GM12878 (cell line): ENCODE results near the gene FBXL19. TPM values are rescaled to one million over a fixed set of nuclear protein-coding genes. Genes with fewer than 3 reads are reported as not detected.

Experiments
- ATAC-seq: fragments of 200-7000 bp; cut with Tn5 transposase; 3 replicates; pipeline ENCODE4 v1.9.1; 2020; ENCODE audit warnings: mild to moderate bottlenecking, moderate library complexity
- BruUV-seq: library from RNA; stranded (reverse); fragments of 400-500 nt; replicated peaks from 2 replicates; lab custom pipeline; 2021; lab: Mats Ljungman, UMichigan
- CTCF ChIA-PET: fragments of 300-600 bp; sonication (Branson Sonifier 250); formaldehyde crosslinking; extraction: SDS; loops from one replicate; lab custom pipeline; 2021; ENCODE audit warnings: inconsistent platforms; lab: Yijun Ruan, JAX
- POLR2A ChIA-PET: fragments of 350-600 bp; formaldehyde crosslinking; extraction: SDS; loops from one replicate; lab custom pipeline; 2021; ENCODE audit warnings: inconsistent platforms; lab: Charles Lee
- RAD21 ChIA-PET: fragments of 300-600 bp; sonication (Branson Sonifier 250); formaldehyde crosslinking; loops from one replicate; lab custom pipeline; 2023; ENCODE audit warnings: antibody characterized with exemption; ENCODE audit not compliant: unreplicated experiment; lab: Charles Lee
- SMC1A ChIA-PET: fragments of 300-600 bp; sonication (Branson Sonifier 250); formaldehyde crosslinking; loops from one replicate; lab custom pipeline; 2023; ENCODE audit not compliant: unreplicated experiment, uncharacterized antibody; lab: Charles Lee
- DNase-seq: peaks from one replicate; pipeline ENCODE4 v3.0.0-alpha.2; 2011; ENCODE audit warnings: low read depth, low spot score
- FAIRE-seq: peaks from 3 replicates; lab custom pipeline; 2011; peaks lifted over from hg19 to GRCh38; lab: Jason Lieb, UNC
- H2AFZ ChIP-seq: 2 replicates; pipeline ENCODE4 v1.6.0; 2011; ENCODE audit warnings: low read depth, low read length, control low read depth; ENCODE audit not compliant: control insufficient read depth
- H3K27ac ChIP-seq: 2 replicates; pipeline ENCODE4 v1.5.1; 2011; ENCODE audit warnings: control low read depth; ENCODE audit not compliant: control insufficient read depth, insufficient read depth
- H3K27me3 ChIP-seq, 2 experiments: replicated peaks in 1 of 2; 2 replicates each; pipeline versions ENCODE4 v1.6.0 to v1.6.1; 2011; ENCODE audit warnings: low read length in 1 of 2; ENCODE audit not compliant: control insufficient read depth in 2 of 2, insufficient read depth in 2 of 2
- H3K36me3 ChIP-seq, 2 experiments: 2 replicates each; pipeline ENCODE4 v1.5.1; 2011; ENCODE audit warnings: low read length in 1 of 2; ENCODE audit not compliant: control insufficient read depth in 2 of 2, insufficient read depth in 2 of 2
- H3K4me1 ChIP-seq: 2 replicates; pipeline ENCODE4 v1.6.1; 2011; ENCODE audit warnings: mild to moderate bottlenecking, low read length, moderate library complexity, mixed read lengths; ENCODE audit not compliant: control insufficient read depth, insufficient read depth
- H3K4me2 ChIP-seq: 2 replicates; pipeline ENCODE4 v1.6.0; 2011; ENCODE audit warnings: control low read depth; ENCODE audit not compliant: control insufficient read depth, insufficient read depth
- H3K4me3 ChIP-seq: fragments of 200-600 bp; sonication (generic); 2 replicates; pipeline ENCODE4 v1.5.1; 2016
- H3K79me2 ChIP-seq: 2 replicates; pipeline ENCODE4 v1.6.0; 2011; ENCODE audit warnings: low read length; ENCODE audit not compliant: control insufficient read depth, insufficient read depth
- H3K9ac ChIP-seq: 2 replicates; pipeline ENCODE4 v1.8.0; 2011; ENCODE audit warnings: low read length, control low read depth, mixed read lengths; ENCODE audit not compliant: control insufficient read depth, insufficient read depth
- H3K9me3 ChIP-seq: replicated peaks from 3 replicates; pipeline ENCODE4 v1.5.1; 2011; ENCODE audit warnings: mild to moderate bottlenecking, low read length; ENCODE audit not compliant: control insufficient read depth, insufficient read depth
- H4K20me1 ChIP-seq: 2 replicates; pipeline ENCODE4 v1.6.0; 2011; ENCODE audit not compliant: control insufficient read depth, insufficient read depth
- ATF2 ChIP-seq: IDR thresholded peaks from 2 replicates; pipeline ENCODE4 v1.6.1; 2012; ENCODE audit warnings: low read length, inconsistent platforms
- CTCF ChIP-seq, 3 experiments: IDR thresholded peaks in 2 of 3; conservative IDR thresholded peaks in 1 of 3; 2 replicates each; pipeline ENCODE4 v1.5.1; 2011; ENCODE audit warnings: low read depth in 3 of 3, low read length in 3 of 3, mild to moderate bottlenecking in 3 of 3, control low read depth in 2 of 3, moderate library complexity in 2 of 3, inconsistent platforms in 1 of 3, mixed read lengths in 1 of 3; ENCODE audit not compliant: control insufficient read depth in 2 of 3, insufficient read depth in 1 of 3; ENCODE audit errors: extremely low read depth in 1 of 3
- IKZF2 ChIP-seq, 2 experiments: fragments of 450-650 bp; IDR thresholded peaks; 2 replicates each; pipeline ENCODE4 v1.6.1; 2017; ENCODE audit warnings: mild to moderate bottlenecking in 2 of 2, moderate library complexity in 2 of 2
- MTA2 ChIP-seq: fragments of 450-650 bp; IDR thresholded peaks from 2 replicates; pipeline ENCODE4 v1.6.1; 2016; ENCODE audit warnings: low read depth, mild to moderate bottlenecking, moderate library complexity
- PRDM15 ChIP-seq: fragments of 450-650 bp; formaldehyde crosslinking; IDR thresholded peaks from 2 replicates; pipeline ENCODE4 v1.4.0; 2020; ENCODE audit warnings: mild to moderate bottlenecking, moderate library complexity
- SKIL ChIP-seq: fragments of 450-650 bp; IDR thresholded peaks from 2 replicates; pipeline ENCODE4 v1.6.1; 2017; ENCODE audit warnings: mild to moderate bottlenecking, low read depth, inconsistent platforms; ENCODE audit not compliant: poor library complexity, severe bottlenecking
- SMARCA5 ChIP-seq: fragments of 450-650 bp; IDR thresholded peaks from 2 replicates; pipeline ENCODE4 v1.6.1; 2017; ENCODE audit warnings: mild to moderate bottlenecking
- SUZ12 ChIP-seq: fragments of 200-600 bp; sonication (generic); IDR thresholded peaks from one replicate; pipeline ENCODE4 v1.6.1; 2018; ENCODE audit warnings: antibody characterized with exemption, mild to moderate bottlenecking; ENCODE audit not compliant: unreplicated experiment
- WGBS: methylation state at CpG from one replicate; pipeline ENCODE4 v1.1.6; 2016; ENCODE audit warnings: low lambda C conversion rate; ENCODE audit not compliant: insufficient replicate concordance, insufficient coverage; ENCODE audit errors: missing lambda C conversion rate; 5-methylcytosine and 5-hydroxymethylcytosine counted together
- in situ Hi-C: fragments of 300-500 bp; cut with MboI; formaldehyde crosslinking; loops from 9 replicates; pipeline ENCODE4 v1.14.3; 2018; ENCODE audit warnings: mixed read lengths
- intact Hi-C: fragments of 100-400 bp; cut with micrococcal nuclease; formaldehyde crosslinking; loops from one replicate; pipeline ENCODE4 v1.14.2; 2022; ENCODE audit not compliant: unreplicated experiment
- polyA plus RNA-seq, 11 experiments: library from polyadenylated mRNA; depleted of rRNA in 4 of 11; unstranded in 6 of 11; stranded (reverse) in 5 of 11; fragments of >200 nt; fragmentation: Nextera tagmentation in 4 of 11; fragmentation: Illumina TruSeq in 1 of 11; extraction: Ambion mirVana in 4 of 11; extraction: Trizol in 1 of 11; gene quantifications; 1 replicate in 1 of 11; 2 replicates in 10 of 11; pipeline versions ENCODE4 v1.2.1 to v1.2.3, GENCODE V29; 2011 to 2016; ENCODE audit warnings: inconsistent platforms in 2 of 11, missing spikeins in 2 of 11, low read depth in 1 of 11
- total RNA-seq, 4 experiments: library from RNA; depleted of rRNA in 3 of 4; stranded (reverse); fragments of >200 nt in 3 of 4; fragmentation: Illumina TruSeq in 1 of 4; extraction: Trizol in 1 of 4; gene quantifications; 2 replicates each; pipeline versions ENCODE4 v1.2.1 to v1.2.3, GENCODE V29; 2013 to 2021

The FBXL19 gene
- total and polyA plus RNA-seq, 10 of the 15 experiments (the other 5 are each of a cell fraction or from before 2014, with no cell fraction given): 0.02 to 32.1 (median 6.8) TPM; not detected in 1

- ChIA-PET POLR2A (no interaction called here), RAD21 (no interaction called here), SMC1A (no interaction called here), CTCF (no interaction called here)
- H3K4me3 ChIP-seq: no peak overlapping the region
- FAIRE-seq (no peak), ATAC-seq (no peak), DNase-seq (no peak)
- no peak for TF ChIP-seq SMARCA5
- TF ChIP-seq PRDM15 (CRISPR knock-in tag): no peak
- no peak for TF ChIP-seq IKZF2 (IDR thresholded peaks at IDR 0.05)
- no peak for TF ChIP-seq SUZ12
- no peak for TF ChIP-seq MTA2
- no peak for TF ChIP-seq ATF2
- TF ChIP-seq SKIL: no peak
- TF ChIP-seq CTCF (IDR thresholded peaks at IDR 0.05 in 2 of 3, conservative IDR thresholded peaks at IDR 0.05 in 1 of 3; ENCODE audit: control insufficient read depth in 2 of 3, extremely low read depth in 1 of 3, insufficient read depth in 1 of 3, low read depth in 3 of 3, low read length in 3 of 3): no peak
- intact Hi-C loops: loop anchor here (10.0 kb wide), 1 partner anchor 85 kb away; the partner anchor contains the start of genes ZNF646 and ZNF668
- no peaks in the 10 kb centered on the region for H3K79me2 ChIP-seq
- H3K27me3 ChIP-seq: no peaks in the 10 kb centered on the region
- no peak overlapping the region for H3K9ac ChIP-seq
- H3K27ac ChIP-seq: no peak overlapping the region
- BruUV-seq: no TSS peak
- WGBS: 54% methylated on average over 12 of the region's 12 CpGs
- peaks cover 3 to 6% of the 10 kb centered on the region in 2 experiments; a peak in 3 of 4 replicates for H3K36me3 ChIP-seq
- no peaks in the 10 kb centered on the region for H4K20me1 ChIP-seq
- H3K9me3 ChIP-seq: no peaks in the 10 kb centered on the region
- no peak overlapping the region for H3K4me2 ChIP-seq
- in situ Hi-C loops: loop anchor here (5.0 to 25.0 kb wide), 2 partner anchors 447 to 877 kb away; partner anchors contain the start of genes COX6A2 and ZNF843
- H2AFZ ChIP-seq: no peak overlapping the region
- H3K4me1 ChIP-seq: peaks cover 10% of the 10 kb centered on the region
Observed at GRCh38 chr16:30990105-30990504, 66.7 kb downstream of the FBXL19 start.
